IMR-90 (cell line): ENCODE results near the gene LYRM4. TPM values are rescaled to one million over a fixed set of nuclear protein-coding genes. Genes with fewer than 3 reads are reported as not detected.

Source experiments
- ATAC-seq: fragments of 200-7000 bp; cut with Tn5 transposase; 2 replicates; pipeline ENCODE4 v1.9.1; 2020; ENCODE audit warnings: low read depth, mild to moderate bottlenecking, moderate library complexity
- BruUV-seq: library from RNA; stranded (reverse); fragments of 400-500 nt; replicated peaks from 2 replicates; lab custom pipeline; 2021; lab: Mats Ljungman, UMichigan
- CTCF ChIA-PET: fragments of 300-600 bp; formaldehyde crosslinking; extraction: SDS; loops from one replicate; lab custom pipeline; 2021; ENCODE audit warnings: antibody characterized with exemption; lab: Yijun Ruan, JAX
- POLR2A ChIA-PET: fragments of 300-600 bp; sonication (Branson Sonifier 250); formaldehyde crosslinking; loops from one replicate; lab custom pipeline; 2022; ENCODE audit warnings: antibody characterized with exemption; ENCODE audit not compliant: unreplicated experiment; lab: Charles Lee
- DNase-seq: peaks from one replicate; pipeline ENCODE4 v3.0.0; 2013
- H2AFZ ChIP-seq: replicated peaks from 2 replicates; pipeline ENCODE3; 2013; ENCODE audit warnings: low read length, mild to moderate bottlenecking; ENCODE audit not compliant: poor library complexity
- H2AK5ac ChIP-seq: 2 replicates; pipeline ENCODE4 v1.6.1; 2013; ENCODE audit warnings: low read depth, low read length, inconsistent platforms
- H2AK9ac ChIP-seq: replicated peaks from 2 replicates; pipeline ENCODE3; 2013; ENCODE audit warnings: mild to moderate bottlenecking, low read depth, low read length, moderate library complexity; ENCODE audit not compliant: poor library complexity
- H2BK120ac ChIP-seq: 2 replicates; pipeline ENCODE4 v1.6.1; 2013; ENCODE audit warnings: low read depth, low read length, inconsistent platforms
- H2BK15ac ChIP-seq: 3 replicates; pipeline ENCODE4 v1.6.1; 2013; ENCODE audit warnings: low read depth, low read length, inconsistent platforms
- H2BK20ac ChIP-seq: 2 replicates; pipeline ENCODE4 v1.6.1; 2013; ENCODE audit warnings: low read depth, mild to moderate bottlenecking, inconsistent platforms, low read length, moderate library complexity
- H2BK5ac ChIP-seq: 2 replicates; pipeline ENCODE4 v1.6.1; 2013; ENCODE audit warnings: mild to moderate bottlenecking, low read depth, low read length, inconsistent platforms; ENCODE audit not compliant: poor library complexity, severe bottlenecking
- H3K14ac ChIP-seq: replicated peaks from 2 replicates; pipeline ENCODE4 v1.6.1; 2013; ENCODE audit warnings: low read depth, low read length, inconsistent platforms
- H3K18ac ChIP-seq: 2 replicates; pipeline ENCODE4 v1.6.1; 2013; ENCODE audit warnings: low read depth, low read length, control low read depth
- H3K23ac ChIP-seq: 2 replicates; pipeline ENCODE4 v1.6.1; 2013; ENCODE audit warnings: low read depth, low read length, inconsistent platforms
- H3K27ac ChIP-seq: 2 replicates; pipeline ENCODE4 v1.5.1; 2013; ENCODE audit warnings: mild to moderate bottlenecking, control low read depth, low read length; ENCODE audit not compliant: insufficient read depth
- H3K27me3 ChIP-seq: 2 replicates; pipeline ENCODE4 v1.6.1; 2013; ENCODE audit warnings: low read length; ENCODE audit not compliant: control insufficient read depth, insufficient read depth
- H3K36me3 ChIP-seq: 2 replicates; pipeline ENCODE4 v1.6.1; 2013; ENCODE audit warnings: low read length, mixed read lengths; ENCODE audit not compliant: control insufficient read depth, insufficient read depth
- H3K4ac ChIP-seq: 2 replicates; pipeline ENCODE4 v1.6.1; 2013; ENCODE audit warnings: low read depth, low read length, inconsistent platforms
- H3K4me1 ChIP-seq: 2 replicates; pipeline ENCODE4 v1.6.1; 2013; ENCODE audit warnings: low read length, mixed read lengths; ENCODE audit not compliant: control insufficient read depth, insufficient read depth
- H3K4me2 ChIP-seq: 2 replicates; pipeline ENCODE4 v1.6.1; 2013; ENCODE audit warnings: low read depth, mild to moderate bottlenecking, control low read depth, low read length, moderate library complexity
- H3K4me3 ChIP-seq: 2 replicates; pipeline ENCODE4 v1.5.1; 2013; ENCODE audit warnings: low read depth, mild to moderate bottlenecking, control low read depth, low read length, moderate library complexity; ENCODE audit not compliant: insufficient read depth
- H3K56ac ChIP-seq: 2 replicates; pipeline ENCODE4 v1.6.1; 2013; ENCODE audit warnings: low read length, inconsistent platforms; ENCODE audit not compliant: insufficient read depth; ENCODE audit errors: extremely low read depth
- H3K79me1 ChIP-seq, 2 experiments: 2 replicates each; pipeline ENCODE4 v1.6.1; 2013; ENCODE audit warnings: low read length in 2 of 2, inconsistent platforms in 1 of 2, low read depth in 1 of 2
- H3K9ac ChIP-seq: 2 replicates; pipeline ENCODE4 v1.6.1; 2013; ENCODE audit warnings: low read depth, low read length, control low read depth
- H3K9me1 ChIP-seq: 2 replicates; pipeline ENCODE4 v1.6.1; 2013; ENCODE audit warnings: low read length, inconsistent platforms; ENCODE audit not compliant: insufficient read depth
- H3K9me3 ChIP-seq: 2 replicates; pipeline ENCODE4 v1.6.1; 2013; ENCODE audit warnings: low read length; ENCODE audit not compliant: control insufficient read depth, insufficient read depth
- H4K20me1 ChIP-seq: 2 replicates; pipeline ENCODE4 v1.6.1; 2013; ENCODE audit warnings: low read length, inconsistent platforms; ENCODE audit not compliant: insufficient read depth
- H4K5ac ChIP-seq: 2 replicates; pipeline ENCODE4 v1.6.1; 2013; ENCODE audit warnings: mild to moderate bottlenecking, low read depth, low read length, control low read depth
- H4K8ac ChIP-seq, 2 experiments: 2 replicates each; pipeline ENCODE4 v1.6.1; 2013; ENCODE audit warnings: low read depth in 2 of 2, low read length in 2 of 2, control low read depth in 1 of 2, inconsistent platforms in 1 of 2
- H4K91ac ChIP-seq: 2 replicates; pipeline ENCODE4 v1.6.1; 2013; ENCODE audit warnings: low read depth, low read length, inconsistent platforms; ENCODE audit not compliant: insufficient read depth
- BHLHE40 ChIP-seq: fragments of 150-350 bp; IDR thresholded peaks from 2 replicates; pipeline ENCODE4 v1.6.1; 2016; ENCODE audit warnings: mild to moderate bottlenecking, low read depth, low read length
- CHD1 ChIP-seq: IDR thresholded peaks from 2 replicates; pipeline ENCODE4 v1.6.1; 2012; ENCODE audit warnings: low read depth, low read length, improper control_type of control experiment
- CTCF ChIP-seq: conservative IDR thresholded peaks from 2 replicates; pipeline ENCODE4 v1.5.1; 2012; ENCODE audit warnings: mild to moderate bottlenecking, low read depth, low read length, improper control_type of control experiment
- ELK1 ChIP-seq: fragments of 150-350 bp; IDR thresholded peaks from 2 replicates; pipeline ENCODE4 v1.6.1; 2016; ENCODE audit warnings: low read depth, mild to moderate bottlenecking, low read length, moderate library complexity, borderline replicate concordance
- FOS ChIP-seq: fragments of 150-350 bp; IDR thresholded peaks from 2 replicates; pipeline ENCODE4 v1.6.1; 2016; ENCODE audit warnings: low read depth, low read length
- MAFK ChIP-seq: IDR thresholded peaks from 2 replicates; pipeline ENCODE4 v1.6.1; 2012; ENCODE audit warnings: low read depth, low read length, improper control_type of control experiment
- MAZ ChIP-seq: IDR thresholded peaks from 2 replicates; pipeline ENCODE4 v1.6.1; 2012; ENCODE audit warnings: low read depth, mild to moderate bottlenecking, low read length, improper control_type of control experiment, moderate library complexity, borderline replicate concordance
- MXI1 ChIP-seq: IDR thresholded peaks from 2 replicates; pipeline ENCODE4 v1.6.1; 2012; ENCODE audit warnings: low read depth, mild to moderate bottlenecking, low read length, moderate library complexity, borderline replicate concordance
- NFE2L2 ChIP-seq: fragments of 150-350 bp; IDR thresholded peaks from 2 replicates; pipeline ENCODE4 v1.6.1; 2016; ENCODE audit warnings: low read depth, mild to moderate bottlenecking, low read length
- POLR2A ChIP-seq: IDR thresholded peaks from 2 replicates; pipeline ENCODE4 v1.6.1; 2012; ENCODE audit warnings: mild to moderate bottlenecking, low read depth, low read length
- RAD21 ChIP-seq: IDR thresholded peaks from 2 replicates; pipeline ENCODE4 v1.6.1; 2012; ENCODE audit warnings: low read length, improper control_type of control experiment
- RFX5 ChIP-seq: IDR thresholded peaks from 2 replicates; pipeline ENCODE4 v1.8.0; 2012; ENCODE audit warnings: low read depth, mild to moderate bottlenecking, low read length, moderate library complexity
- SMC3 ChIP-seq: fragments of 150-350 bp; IDR thresholded peaks from 2 replicates; pipeline ENCODE4 v1.6.1; 2016; ENCODE audit warnings: low read depth, mild to moderate bottlenecking, antibody characterized with exemption, low read length, moderate library complexity
- WGBS, 2 experiments: methylation state at CpG; one replicate each; pipeline versions ENCODE4 v1.1.5 to v1.1.7; 2013; ENCODE audit warnings: missing lambda C conversion rate in 2 of 2; ENCODE audit not compliant: insufficient read length in 1 of 2; ENCODE audit errors: extremely low coverage in 2 of 2; 5-methylcytosine and 5-hydroxymethylcytosine counted together
- dilution Hi-C: fragments of 300-500 bp; cut with HindIII; formaldehyde crosslinking; loops from one replicate; pipeline ENCODE4 v1.14.3; 2018; ENCODE audit warnings: low sequenced_read_pairs; ENCODE audit not compliant: unreplicated experiment
- in situ Hi-C: fragments of 300-500 bp; cut with MboI; formaldehyde crosslinking; loops from 3 replicates; pipeline ENCODE4 v1.14.3; 2019; ENCODE audit warnings: low sequenced_read_pairs, inconsistent platforms, mixed read lengths
- intact Hi-C: fragments of 100-400 bp; cut with micrococcal nuclease; formaldehyde crosslinking; loops from 2 replicates; pipeline ENCODE4 v1.10.0; 2022
- polyA plus RNA-seq, 3 experiments: library from polyadenylated mRNA; depleted of rRNA; stranded (reverse); fragments of >200 nt; gene quantifications; 2 replicates each; pipeline ENCODE4 v1.2.3, GENCODE V29; 2012; ENCODE audit warnings: low replicate concordance in 1 of 3
- total RNA-seq: library from RNA; depleted of rRNA; stranded (reverse); fragments of >200 nt; gene quantifications from 2 replicates; pipeline ENCODE4 v1.2.3, GENCODE V29; 2012
- TF ChIP-seq, protein P1 (sequence below): fragments of 150-350 bp; IDR thresholded peaks from 2 replicates; pipeline ENCODE4 v1.6.1; 2017; ENCODE audit warnings: mild to moderate bottlenecking, antibody characterized with exemption, low read length, low read depth

LYRM4 gene
- total and polyA plus RNA-seq, 2 of the 4 experiments (the other 2 are of a cell fraction): 11.5 to 26.6 TPM

DNA sequence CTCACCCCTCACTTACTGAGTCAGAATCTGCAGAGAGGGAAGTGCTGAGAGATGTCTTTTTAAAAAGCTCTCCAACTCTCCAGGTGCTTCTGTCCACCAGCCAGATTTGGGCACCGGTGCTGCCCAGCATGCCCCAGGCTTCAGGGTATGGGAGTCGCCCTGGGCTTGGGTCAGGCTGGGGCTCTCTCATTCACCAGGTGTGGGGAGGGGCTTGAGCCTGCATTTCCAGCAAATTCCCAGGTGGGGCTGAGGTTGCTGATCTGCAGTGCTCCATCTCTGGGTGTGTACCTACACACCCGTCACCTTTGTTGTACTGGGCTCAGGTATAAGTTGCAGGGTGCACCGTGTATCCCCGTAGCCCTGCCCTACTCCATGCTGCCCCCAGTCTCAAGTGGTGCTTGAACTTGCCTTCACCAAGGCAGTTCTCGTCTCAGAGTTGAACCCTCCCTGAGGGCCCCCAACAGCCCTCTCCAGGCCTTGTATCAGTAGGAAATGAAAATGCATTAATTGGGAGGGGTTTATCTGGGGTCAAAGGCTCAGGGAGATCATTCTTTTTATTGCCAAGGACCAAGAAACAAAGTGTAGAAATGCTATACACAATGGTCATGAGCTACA lies 152.1 kb downstream of the LYRM4 start:
- H3K9me1 ChIP-seq: no peaks in the 10 kb centered on the region; the same call in 1 of the 2 replicates
- H3K36me3 ChIP-seq: no peaks in the 10 kb centered on the region
- no TSS peak for BruUV-seq
- H3K4me2 ChIP-seq: no peak overlapping the region
- WGBS, 2 experiments: 100% methylated on average over 1 of the region's 6 CpGs; no CpG with 5 or more reads in 1 of the 2 experiments
- H2BK120ac ChIP-seq: no peak overlapping the region
- no peak overlapping the region for H2BK20ac ChIP-seq
- peaks cover 2% of the 10 kb centered on the region; the same call in 1 of the 2 replicates for H3K4me1 ChIP-seq
- H4K8ac ChIP-seq: no peak overlapping the region
- no peak overlapping the region for H3K23ac ChIP-seq
- dilution Hi-C loops: no loop called here
- H3K9ac ChIP-seq: no peak overlapping the region
- no peak overlapping the region for H2BK15ac ChIP-seq
- no peaks in the 10 kb centered on the region for H3K79me1 ChIP-seq
- no peak overlapping the region for H3K14ac ChIP-seq
- H4K20me1 ChIP-seq: 0 out of 2 replicates have a peak, but pooled peaks cover 4% of the 10 kb centered on the region
- H2BK5ac ChIP-seq: no peak overlapping the region
- TF ChIP-seq NFE2L2 (no peak), POLR2A (no peak), ELK1 (no peak), RFX5 (no peak), FOS (no peak), CHD1 (no peak), RAD21 (no peak), BHLHE40 (no peak), CTCF (no peak), MAFK (no peak), MAZ (no peak), MXI1 (no peak), SMC3 (no peak)
- TF ChIP-seq, protein P1, sequence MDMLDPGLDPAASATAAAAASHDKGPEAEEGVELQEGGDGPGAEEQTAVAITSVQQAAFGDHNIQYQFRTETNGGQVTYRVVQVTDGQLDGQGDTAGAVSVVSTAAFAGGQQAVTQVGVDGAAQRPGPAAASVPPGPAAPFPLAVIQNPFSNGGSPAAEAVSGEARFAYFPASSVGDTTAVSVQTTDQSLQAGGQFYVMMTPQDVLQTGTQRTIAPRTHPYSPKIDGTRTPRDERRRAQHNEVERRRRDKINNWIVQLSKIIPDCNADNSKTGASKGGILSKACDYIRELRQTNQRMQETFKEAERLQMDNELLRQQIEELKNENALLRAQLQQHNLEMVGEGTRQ: no peak
- H2AK5ac ChIP-seq: no peak overlapping the region
- no peak overlapping the region for H3K27ac ChIP-seq
- intact Hi-C loops: no loop called here
- ChIA-PET CTCF (no interaction called here), POLR2A (no interaction called here)
- H2AFZ ChIP-seq: no peak overlapping the region
- in situ Hi-C loops: no loop called here
- DNase-seq (no peak), ATAC-seq (no peak)
- no peak overlapping the region for H2AK9ac ChIP-seq
- no peaks in the 10 kb centered on the region for H3K9me3 ChIP-seq
- no peak overlapping the region for H4K91ac ChIP-seq
- H4K5ac ChIP-seq: no peak overlapping the region
- H3K27me3 ChIP-seq: no peaks in the 10 kb centered on the region; the same call in none of the 2 replicates
- no peak overlapping the region for H3K4ac ChIP-seq
- H3K4me3 ChIP-seq: no peak overlapping the region
- H3K56ac ChIP-seq: no peak overlapping the region
- H3K18ac ChIP-seq: no peak overlapping the region
